HG03159 (cell line): Measurements from ENCODE around the gene PAM16.
"Not testable (repeated sequence)": the region's sequence is repeated elsewhere in the genome, so short reads cannot be mapped to it uniquely, and the experiment has no call there.

Experiments used
- ATAC-seq: cut with Tn5 transposase; IDR thresholded peaks from one replicate; pipeline ENCODE4 v1.9.1; 2021; ENCODE audit warnings: mild to moderate bottlenecking, moderate library complexity; ENCODE audit not compliant: unreplicated experiment

PAM16 gene

DNA sequence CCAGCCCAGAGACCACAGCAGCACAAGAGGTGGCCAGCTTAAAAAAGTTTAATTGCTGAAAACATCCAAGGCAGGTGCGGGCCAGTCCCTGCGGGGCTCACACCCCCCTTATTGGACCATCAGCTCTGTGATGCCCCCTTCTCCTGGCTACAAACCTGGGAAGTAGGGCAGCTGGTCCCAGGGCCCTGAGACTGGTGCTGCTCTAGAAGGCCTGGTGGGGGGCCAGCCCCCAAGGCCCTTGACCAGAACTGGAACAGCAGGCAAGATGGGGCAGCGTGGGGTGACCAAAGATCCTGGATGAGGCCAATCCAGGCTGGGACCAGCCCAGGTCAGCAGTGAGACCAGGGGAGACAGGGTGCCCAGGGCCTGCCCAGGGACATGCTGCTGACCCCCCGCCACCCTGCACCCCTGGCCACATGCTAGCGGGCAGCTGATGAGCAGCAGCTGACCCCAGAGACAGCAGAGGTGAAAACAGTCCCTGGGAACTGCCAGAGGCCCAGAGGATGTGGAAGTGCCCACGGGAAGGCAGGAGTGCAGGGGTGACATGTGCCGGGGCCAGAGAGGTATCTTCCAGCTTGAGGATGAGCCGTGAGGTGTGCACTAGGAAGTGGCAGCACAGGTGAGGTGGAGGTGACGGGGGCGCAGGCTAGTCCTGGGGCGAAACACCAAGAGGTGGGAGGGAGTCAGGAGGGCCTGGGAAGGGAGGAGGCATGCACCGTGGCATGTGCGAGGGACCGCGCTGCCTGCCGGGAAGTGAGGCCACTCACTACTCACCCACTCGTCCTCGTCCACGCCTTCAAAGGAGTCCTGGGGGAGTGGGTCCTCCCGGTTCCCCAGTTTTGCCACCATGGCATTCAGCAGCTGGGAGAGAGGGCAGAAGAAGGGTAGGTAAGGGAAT lies 3.6 kb upstream of the PAM16 start:
- no peak for ATAC-seq

- no peak for ATAC-seq
Observed at GRCh38 chr16:4353675-4354074, 2.6 kb upstream of the PAM16 start.

DNA sequence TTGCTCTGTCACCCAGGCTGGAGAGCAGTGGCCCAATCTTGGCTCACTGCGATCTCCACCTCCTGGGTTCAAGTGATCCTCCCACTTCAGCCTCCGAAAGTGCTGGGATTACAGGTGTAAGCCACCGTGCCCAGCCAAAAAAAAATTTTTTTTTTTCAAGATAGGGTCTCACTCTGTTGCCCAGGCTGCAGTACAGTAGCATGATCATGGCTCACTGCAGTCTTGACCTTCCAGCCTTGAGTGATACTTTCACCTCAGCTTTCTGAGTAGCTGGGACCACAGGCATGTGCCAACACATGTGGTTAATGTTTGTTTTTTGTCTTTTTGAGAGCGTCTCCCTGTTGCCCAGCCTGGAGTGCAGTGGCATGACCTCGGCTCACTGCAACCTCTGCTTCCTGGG lies 1.7 kb upstream of the PAM16 start:
- ATAC-seq = no peak

DNA sequence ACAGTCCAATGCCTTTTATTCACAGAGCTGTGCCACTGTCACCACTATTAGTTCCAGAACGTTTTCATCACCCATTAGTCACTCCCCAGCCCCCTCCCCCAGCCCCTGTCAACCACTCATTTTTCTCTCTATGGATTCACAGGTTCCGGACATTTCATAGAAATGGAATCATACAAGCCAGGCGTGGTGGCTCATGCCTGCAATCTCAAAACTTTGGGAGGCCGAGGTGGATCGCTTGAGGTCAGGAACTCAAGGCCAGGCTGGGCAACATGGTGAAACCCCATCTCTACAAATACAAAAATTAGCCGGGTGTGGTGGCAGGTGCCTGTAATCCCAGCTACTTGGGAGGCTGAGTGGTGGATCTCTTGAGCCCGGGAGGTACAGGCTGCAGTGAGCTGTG lies 759 bp upstream of the PAM16 start:
- no peak for ATAC-seq

DNA sequence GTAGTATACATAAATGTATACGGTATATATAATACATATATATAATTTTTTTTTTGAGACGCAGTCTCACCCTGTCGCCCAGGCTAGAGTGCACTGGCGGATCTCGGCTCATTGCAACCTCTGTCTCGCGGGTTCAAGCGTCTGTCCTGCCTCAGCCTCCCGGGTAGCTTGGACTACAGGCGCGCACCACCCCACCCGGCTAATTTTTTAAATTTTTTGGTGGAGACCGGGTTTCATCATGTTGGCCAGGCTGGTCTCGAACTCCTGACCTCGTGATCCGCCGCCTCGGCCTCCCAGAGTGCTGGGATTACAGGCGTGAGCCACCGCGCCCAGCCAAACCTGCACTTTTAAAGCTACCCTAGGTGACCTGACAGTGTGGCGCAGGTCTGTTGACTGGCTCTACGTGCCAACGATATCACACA lies 745 bp downstream of the PAM16 start:
- no peak for ATAC-seq

DNA sequence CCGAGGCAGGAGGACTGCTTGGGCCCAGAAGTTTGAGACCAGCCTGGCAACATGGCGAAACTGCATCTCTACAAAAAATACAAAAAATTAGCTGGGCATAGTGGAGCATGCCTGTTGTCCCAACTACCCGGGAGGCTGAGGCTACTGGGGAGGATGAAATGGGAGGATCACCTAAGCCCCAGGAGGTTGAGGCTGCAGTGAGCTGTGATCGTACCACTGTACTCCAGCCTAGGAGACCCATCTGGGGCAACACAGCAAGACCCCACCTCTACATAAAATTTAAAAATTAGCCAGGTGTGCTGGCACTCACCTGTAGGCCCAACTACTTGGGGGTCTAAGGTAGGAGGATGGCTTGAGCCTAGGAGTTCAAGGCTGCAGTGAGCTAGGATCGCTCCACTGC lies 1.8 kb downstream of the PAM16 start:
- no peak for ATAC-seq

DNA sequence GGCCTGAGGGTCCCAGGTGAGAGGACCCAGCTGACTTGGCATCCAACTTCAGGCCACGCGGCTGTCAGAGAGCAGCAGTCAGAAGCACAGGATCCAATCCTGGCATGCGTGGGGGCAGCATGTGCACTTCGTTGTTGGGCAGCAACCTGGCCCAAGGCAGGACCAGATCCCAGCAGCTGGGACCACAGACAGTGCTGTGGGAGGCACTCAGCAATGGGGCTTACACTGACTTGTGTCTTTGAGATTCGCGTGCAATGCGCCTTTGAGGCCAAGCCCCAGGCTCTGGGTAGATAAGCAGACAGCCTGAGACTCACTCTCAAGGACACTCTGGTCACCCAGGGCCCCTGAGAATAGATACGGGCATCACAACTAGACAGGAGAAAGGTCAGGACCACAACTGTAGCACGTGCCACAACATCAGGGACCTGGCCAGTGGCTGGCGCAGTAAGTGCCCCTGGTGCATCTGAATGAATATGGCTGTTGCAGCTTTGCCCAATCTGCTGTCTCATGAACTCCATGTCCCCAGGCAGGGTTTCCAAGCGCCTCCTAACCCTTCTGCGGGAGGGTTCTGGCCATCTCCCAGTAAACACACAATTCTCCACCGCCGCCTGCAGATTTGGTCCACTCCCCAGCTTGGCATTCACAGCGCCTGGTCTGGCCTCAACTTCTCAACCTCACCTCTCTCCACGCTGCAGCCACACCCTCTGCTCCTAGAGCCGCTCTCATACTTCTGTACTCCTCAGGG lies 3.2 kb downstream of the PAM16 start:
- no peak for ATAC-seq

GRCh38 chr16:4347010-4347409 lies 4.1 kb downstream of the PAM16 start:
- ATAC-seq = no peak

DNA sequence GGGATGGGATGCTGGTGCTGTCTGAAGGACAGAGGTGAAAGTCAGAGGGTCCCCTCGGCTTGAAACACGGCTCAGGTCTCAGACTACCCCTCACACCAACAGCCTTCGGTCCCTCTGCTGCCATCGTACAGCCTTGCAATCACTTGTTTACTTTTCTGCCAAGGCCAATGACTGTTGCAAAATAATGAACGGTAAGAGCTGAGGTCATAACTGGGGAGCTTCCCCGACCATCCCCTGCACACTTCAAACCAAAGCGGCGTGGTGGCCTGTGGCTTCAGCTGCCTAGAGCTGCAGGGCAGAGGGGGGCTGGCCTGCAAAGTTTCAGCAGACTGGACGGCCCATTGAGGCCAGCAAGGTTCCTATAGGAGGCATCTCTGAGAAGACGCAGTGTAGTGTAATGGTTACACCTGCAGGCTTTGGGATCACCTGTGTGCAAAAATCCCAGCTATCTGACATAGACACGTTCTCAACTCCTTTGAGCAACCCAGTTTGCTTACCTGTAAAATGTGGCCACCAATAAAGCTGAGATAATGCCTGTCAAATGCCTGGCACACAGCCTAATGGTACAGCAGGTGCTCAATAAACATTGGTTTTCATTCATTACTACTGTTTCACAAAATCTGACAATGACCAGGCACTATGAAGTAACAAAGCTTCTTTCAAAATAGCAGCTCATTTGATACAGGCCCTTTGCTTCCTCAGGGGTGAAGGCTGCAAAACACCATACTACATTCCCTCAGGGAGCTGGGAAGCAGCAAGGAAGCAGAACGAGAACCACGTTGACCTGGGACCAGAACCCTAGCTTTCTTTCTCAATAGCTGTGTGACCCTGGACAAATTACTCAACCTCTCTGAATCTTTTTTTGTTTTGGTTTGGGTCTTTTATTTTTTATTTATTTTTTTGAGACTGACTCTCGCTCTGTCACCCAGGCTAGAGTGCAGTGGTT lies 5.0 kb downstream of the PAM16 start:
- no peak for ATAC-seq

DNA sequence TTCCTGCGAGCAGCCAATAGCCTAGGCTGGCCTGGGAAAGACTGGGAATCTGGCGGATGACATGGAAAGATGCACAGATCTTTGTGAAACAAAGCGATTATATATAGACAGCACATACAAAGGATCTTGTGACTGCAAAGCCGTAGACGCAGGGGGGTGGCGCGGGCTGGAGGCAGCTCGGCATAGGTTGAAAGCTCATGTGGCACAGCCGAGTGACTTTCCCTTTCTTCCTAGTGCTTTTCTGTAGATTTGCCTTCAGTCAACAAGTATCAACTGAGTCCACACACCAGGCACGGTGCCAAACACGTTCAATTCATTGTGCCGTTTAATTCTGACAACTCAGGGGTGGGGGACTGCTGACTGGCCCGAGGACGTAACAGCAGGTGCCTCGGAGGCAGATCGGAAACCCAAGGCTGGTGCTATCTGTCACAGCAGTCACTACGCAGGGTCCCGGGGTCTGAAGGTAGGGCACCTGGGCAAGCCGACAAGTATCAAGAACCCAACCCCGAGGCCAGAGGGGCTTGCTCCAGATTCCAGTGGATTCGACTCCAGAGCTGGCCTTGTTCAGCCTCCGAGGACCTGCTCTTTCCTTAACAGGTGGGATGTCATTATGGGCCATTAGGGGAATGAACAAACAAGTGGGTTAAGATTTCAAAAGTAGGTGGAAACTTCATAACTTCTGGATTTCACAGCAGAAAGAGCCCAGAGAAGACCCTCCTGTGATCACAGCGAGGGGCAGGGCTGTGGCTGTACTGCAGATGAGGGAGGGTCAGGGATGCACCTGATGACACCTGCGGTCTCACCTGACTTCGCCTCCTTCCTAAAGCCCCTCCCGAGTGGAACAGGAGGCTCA lies 5.9 kb downstream of the PAM16 start:
- ATAC-seq = no peak

DNA sequence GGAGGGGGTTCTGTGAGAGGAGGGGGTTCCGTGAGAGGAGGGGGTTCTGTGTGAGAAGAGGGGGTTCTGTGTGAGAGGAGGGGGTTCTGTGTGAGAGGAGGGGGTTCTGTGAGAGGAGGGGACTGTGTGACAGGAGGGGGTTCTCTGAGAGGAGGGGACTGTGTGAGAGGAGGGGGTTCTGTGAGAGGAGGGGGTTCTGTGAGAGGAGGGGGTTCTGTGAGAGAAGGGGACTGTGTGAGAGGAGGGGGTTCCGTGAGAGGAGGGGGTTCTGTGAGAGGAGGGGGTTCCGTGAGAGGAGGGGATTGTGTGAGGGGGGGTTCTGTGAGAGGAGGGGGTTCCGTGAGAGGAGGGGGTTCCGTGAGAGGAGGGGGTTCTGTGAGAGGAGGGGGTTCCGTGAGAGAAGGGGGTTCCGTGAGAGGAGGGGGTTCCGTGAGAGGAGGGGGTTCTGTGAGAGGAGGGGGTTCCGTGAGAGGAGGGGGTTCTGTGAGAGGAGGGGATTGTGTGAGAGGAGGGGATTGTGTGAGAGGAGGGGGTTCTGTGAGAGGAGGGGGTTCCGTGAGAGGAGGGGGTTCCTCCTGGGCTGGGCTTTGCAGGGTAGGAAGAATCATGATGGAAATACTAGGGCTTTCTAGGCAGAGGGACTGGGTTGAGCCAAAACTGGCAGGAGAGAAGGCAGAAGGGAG lies 6.7 kb downstream of the PAM16 start:
- not testable (repeated sequence) for ATAC-seq

GRCh38 chr16:4342866-4343744 lies 8.0 kb downstream of the PAM16 start:
- no peak for ATAC-seq

GRCh38 chr16:4341250-4341649 lies 9.9 kb downstream of the PAM16 start:
- ATAC-seq = no peak

GRCh38 chr16:4340443-4340842 lies 10.7 kb downstream of the PAM16 start:
- no peak for ATAC-seq

DNA sequence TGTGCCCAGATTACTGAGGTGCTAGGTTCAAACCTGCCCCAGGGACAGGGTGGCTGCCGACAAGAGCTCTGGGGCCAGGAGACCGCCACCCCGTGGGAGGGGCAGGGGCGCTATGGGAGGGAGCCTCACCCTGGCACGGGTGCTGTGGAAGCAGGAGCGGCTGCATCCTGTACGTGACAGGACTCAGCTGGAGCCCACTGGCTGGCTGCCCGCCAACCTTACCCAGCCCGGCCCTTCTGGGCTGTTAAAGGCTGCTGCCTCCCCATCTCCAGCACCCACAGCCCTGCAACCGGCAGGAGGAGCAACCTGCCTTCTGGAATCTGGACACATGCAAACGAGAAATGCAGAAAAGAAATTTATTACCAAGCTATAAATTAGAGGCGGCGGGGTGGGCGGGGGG lies 11.2 kb downstream of the PAM16 start:
- no peak for ATAC-seq

DNA sequence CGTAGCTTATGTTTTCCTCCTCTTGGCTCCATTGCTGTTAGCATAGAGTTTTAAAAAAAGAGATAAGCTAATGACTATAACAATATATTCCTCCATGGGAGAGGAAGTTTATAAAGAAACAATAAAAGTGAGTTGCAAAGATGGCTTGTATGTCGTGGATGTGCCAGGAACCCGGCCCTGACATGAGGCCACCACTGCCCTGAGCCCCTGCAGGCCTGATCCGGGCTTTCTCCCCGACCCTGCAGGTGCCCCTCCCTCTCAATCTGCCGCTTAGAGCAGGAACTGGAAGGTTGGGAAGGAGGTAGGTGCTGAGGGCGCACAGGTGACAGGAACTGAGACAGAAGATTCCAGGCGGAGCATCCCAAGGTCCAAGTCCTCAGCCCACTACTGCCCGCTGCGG lies 11.7 kb downstream of the PAM16 start:
- no peak for ATAC-seq

DNA sequence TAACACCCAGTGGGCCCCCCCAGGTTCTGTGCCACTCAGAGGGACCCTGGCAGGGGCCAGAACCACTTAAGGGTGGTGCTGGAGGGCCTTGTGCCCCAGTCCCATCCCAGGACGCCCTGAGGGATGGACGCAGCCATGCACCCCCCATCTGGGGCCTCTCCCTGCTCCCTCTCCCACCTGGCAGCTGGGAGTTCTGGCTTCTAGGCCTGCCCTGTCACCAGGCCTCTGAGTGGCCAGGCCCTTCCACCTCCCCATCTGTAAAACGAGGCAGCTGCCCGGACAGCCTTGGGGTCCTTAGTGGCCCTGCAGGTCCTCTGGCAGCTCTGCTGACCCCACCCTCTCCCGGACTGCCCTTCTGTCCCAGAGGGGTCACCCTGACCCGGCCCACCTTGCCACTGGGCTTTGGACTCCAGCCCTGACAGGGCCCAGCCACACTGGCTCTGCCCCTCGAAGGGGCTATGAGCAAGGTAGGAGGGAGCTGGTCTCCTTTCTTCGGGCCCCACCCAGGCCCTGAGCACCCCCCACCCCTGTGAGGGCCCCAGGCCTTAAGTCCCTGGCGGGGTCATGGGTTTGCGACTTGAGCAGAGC lies 12.3 kb downstream of the PAM16 start:
- no peak for ATAC-seq

DNA sequence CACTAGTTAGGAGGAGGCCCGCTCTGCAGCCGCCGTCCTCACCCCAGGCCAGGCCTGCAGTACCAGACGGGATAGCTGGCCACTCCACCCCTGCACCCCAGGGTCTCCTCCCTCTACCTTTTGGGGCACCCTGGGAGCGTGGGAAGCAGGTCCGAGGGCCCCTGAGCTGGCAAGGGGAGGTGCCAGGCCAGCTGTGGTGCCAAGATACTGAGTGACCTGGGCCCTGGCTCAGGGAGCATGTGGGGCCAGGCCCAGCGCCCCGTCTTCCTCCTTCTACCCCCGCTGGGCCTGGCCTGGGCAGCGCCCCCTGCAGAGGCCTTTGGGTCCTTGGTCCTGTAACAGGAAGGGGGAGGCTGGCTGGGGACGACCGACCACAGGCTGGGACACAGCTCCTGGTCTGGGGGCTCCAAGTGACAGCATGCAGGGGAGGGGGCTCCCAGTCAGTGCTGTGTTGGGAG lies 13.0 kb downstream of the PAM16 start:
- no peak for ATAC-seq
